Neural cell (in vitro differentiated cells): ENCODE results near the gene MED27. TPM values are rescaled to one million over a fixed set of nuclear protein-coding genes. Genes with fewer than 3 reads are reported as not detected.

Source experiments
- H2AFZ ChIP-seq: fragments of 200-600, 300-800 bp; sonication (generic), shearing (Covaris generic); 2 replicates; pipeline ENCODE4 v1.6.0; 2014; ENCODE audit warnings: low read depth, mild to moderate bottlenecking, antibody characterized with exemption, low read length, moderate library complexity
- H3F3A ChIP-seq: fragments of 200-600 bp; shearing (Covaris generic); 2 replicates; pipeline ENCODE4 v1.6.1; 2016; ENCODE audit warnings: mild to moderate bottlenecking, moderate library complexity, mixed read lengths, antibody characterized with exemption, low read length; ENCODE audit not compliant: insufficient read depth, poor library complexity, severe bottlenecking
- H3K27ac ChIP-seq: fragments of 200-600, 300-800 bp; sonication (generic), shearing (Covaris generic); 2 replicates; pipeline ENCODE4 v1.5.1; 2014; ENCODE audit warnings: mild to moderate bottlenecking, low read length, moderate library complexity
- H3K27me3 ChIP-seq: fragments of 300-800, 200-600 bp; sonication (generic), shearing (Covaris generic); 2 replicates; pipeline ENCODE4 v1.6.0; 2014; ENCODE audit warnings: mild to moderate bottlenecking, low read depth, low read length, moderate library complexity; ENCODE audit not compliant: insufficient read depth
- H3K36me3 ChIP-seq: fragments of 300-800, 200-600 bp; sonication (generic), shearing (Covaris generic); 2 replicates; pipeline ENCODE4 v1.5.1; 2014; ENCODE audit warnings: mild to moderate bottlenecking, antibody characterized with exemption, low read length, moderate library complexity; ENCODE audit not compliant: insufficient read depth
- H3K4me2 ChIP-seq: fragments of 300-800, 200-600 bp; sonication (generic), shearing (Covaris generic); 2 replicates; pipeline ENCODE4 v1.6.0; 2014; ENCODE audit warnings: mild to moderate bottlenecking, low read length
- H3K4me3 ChIP-seq: fragments of 300-800, 200-600 bp; sonication (generic), shearing (Covaris generic); 2 replicates; pipeline ENCODE4 v1.5.1; 2014; ENCODE audit warnings: mild to moderate bottlenecking, low read length, moderate library complexity
- H3K79me2 ChIP-seq: fragments of 200-600 bp; shearing (Covaris generic); replicated peaks from 2 replicates; pipeline ENCODE4 v1.6.0; 2014; ENCODE audit warnings: mild to moderate bottlenecking, low read length, moderate library complexity; ENCODE audit not compliant: insufficient read depth
- H3K9ac ChIP-seq: fragments of 300-800, 200-600 bp; sonication (generic), shearing (Covaris generic); 2 replicates; pipeline ENCODE4 v1.6.1; 2016; ENCODE audit warnings: mild to moderate bottlenecking, low read length, mixed read lengths
- H3K9me2 ChIP-seq: fragments of 200-600 bp; shearing (Covaris generic); 2 replicates; pipeline ENCODE4 v1.6.1; 2016; ENCODE audit warnings: mild to moderate bottlenecking, low read length, mixed read lengths; ENCODE audit not compliant: insufficient read depth
- H3K9me3 ChIP-seq: fragments of 200-600, 300-800 bp; sonication (generic), shearing (Covaris generic); 2 replicates; pipeline ENCODE4 v1.6.1; 2016; ENCODE audit warnings: mild to moderate bottlenecking, mixed run types, low read length, moderate library complexity, mixed read lengths
- H4K20me1 ChIP-seq: fragments of 200-600 bp; shearing (Covaris generic); 2 replicates; pipeline ENCODE4 v1.6.1; 2016; ENCODE audit warnings: mild to moderate bottlenecking, mixed run types; ENCODE audit not compliant: insufficient read depth
- CTCF ChIP-seq: fragments of 450-650 bp; IDR thresholded peaks from 2 replicates; pipeline ENCODE4 v1.5.1; 2014; ENCODE audit warnings: antibody characterized with exemption, mild to moderate bottlenecking, moderate library complexity; ENCODE audit not compliant: poor library complexity, severe bottlenecking
- EP300 ChIP-seq: fragments of 450-650 bp; conservative IDR thresholded peaks from 2 replicates; pipeline ENCODE4 v1.6.1; 2014; ENCODE audit warnings: antibody characterized with exemption, mild to moderate bottlenecking, moderate library complexity; ENCODE audit not compliant: poor library complexity, severe bottlenecking
- EZH2 ChIP-seq: fragments of 200-600, 300-800 bp; shearing (Covaris generic), sonication (generic); IDR thresholded peaks from 2 replicates; pipeline ENCODE4 v1.6.1; 2014; ENCODE audit warnings: antibody characterized with exemption, low read length, borderline replicate concordance, mild to moderate bottlenecking; ENCODE audit not compliant: insufficient read depth, poor library complexity, severe bottlenecking
- MXI1 ChIP-seq: fragments of 450-650 bp; conservative IDR thresholded peaks from 2 replicates; pipeline ENCODE4 v1.6.1; 2014; ENCODE audit warnings: antibody characterized with exemption, mild to moderate bottlenecking; ENCODE audit not compliant: poor library complexity, severe bottlenecking
- POLR2AphosphoS5 ChIP-seq: IDR thresholded peaks from 2 replicates; pipeline ENCODE4 v1.6.1; 2012
- RAD21 ChIP-seq: fragments of 450-650 bp; conservative IDR thresholded peaks from 2 replicates; pipeline ENCODE4 v1.6.1; 2014; ENCODE audit warnings: antibody characterized with exemption, mild to moderate bottlenecking, moderate library complexity
- REST ChIP-seq: IDR thresholded peaks from 2 replicates; pipeline ENCODE4 v1.6.1; 2012; ENCODE audit warnings: borderline replicate concordance
- SMC3 ChIP-seq: fragments of 450-650 bp; conservative IDR thresholded peaks from 2 replicates; pipeline ENCODE4 v1.6.1; 2014; ENCODE audit warnings: antibody characterized with exemption, mild to moderate bottlenecking, moderate library complexity; ENCODE audit not compliant: poor library complexity
- TAF1 ChIP-seq: IDR thresholded peaks from 2 replicates; pipeline ENCODE4 v1.6.1; 2012; ENCODE audit warnings: low read depth
- polyA plus RNA-seq: library from polyadenylated mRNA; depleted of rRNA; stranded (reverse); fragments of >200 nt; gene quantifications from 2 replicates; pipeline ENCODE4 v1.2.3, GENCODE V29; 2014

Gene MED27
- polyA plus RNA-seq, 1 donor from 2014 or later = 7.5 TPM

GRCh38 chr9:132026932-132027585 lies 52.6 kb downstream of the MED27 start:
- no peaks in the 10 kb centered on the region for H4K20me1 ChIP-seq
- H3K9me3 ChIP-seq = no peaks in the 10 kb centered on the region
- H3K36me3 ChIP-seq = no peaks in the 10 kb centered on the region
- no peak overlapping the region for H2AFZ ChIP-seq
- H3F3A ChIP-seq = no peaks in the 10 kb centered on the region
- TF ChIP-seq TAF1 = no peak
- TF ChIP-seq EP300 = no peak
- TF ChIP-seq RAD21 = no peak
- no peak for TF ChIP-seq REST
- no peak for TF ChIP-seq MXI1
- no peak for TF ChIP-seq SMC3
- no peak for TF ChIP-seq POLR2AphosphoS5
- no peak for TF ChIP-seq EZH2
- no peak for TF ChIP-seq CTCF
- no peak overlapping the region for H3K4me2 ChIP-seq
- H3K9ac ChIP-seq = no peak overlapping the region
- no peaks in the 10 kb centered on the region for H3K9me2 ChIP-seq
- no peak overlapping the region for H3K4me3 ChIP-seq
- no peaks in the 10 kb centered on the region for H3K27me3 ChIP-seq
- no peaks in the 10 kb centered on the region for H3K79me2 ChIP-seq
- no peak overlapping the region for H3K27ac ChIP-seq

- H3F3A ChIP-seq = no peaks in the 10 kb centered on the region
- H3K9me3 ChIP-seq = no peaks in the 10 kb centered on the region
- no peak overlapping the region for H2AFZ ChIP-seq
- no peak overlapping the region for H3K4me3 ChIP-seq
- no peaks in the 10 kb centered on the region for H3K79me2 ChIP-seq
- TF ChIP-seq TAF1 (no peak), RAD21 (no peak), POLR2AphosphoS5 (no peak), CTCF (no peak), REST (no peak), SMC3 (no peak), EP300 (no peak), EZH2 (no peak)
- H3K9me2 ChIP-seq = no peaks in the 10 kb centered on the region
- no peaks in the 10 kb centered on the region for H3K36me3 ChIP-seq
- H4K20me1 ChIP-seq = no peaks in the 10 kb centered on the region
- no peak overlapping the region for H3K4me2 ChIP-seq
- no peak overlapping the region for H3K9ac ChIP-seq
- H3K27me3 ChIP-seq = no peaks in the 10 kb centered on the region
- no peak overlapping the region for H3K27ac ChIP-seq
Measured at GRCh38 chr9:132025766-132026165, 53.9 kb downstream of the MED27 start.
